Glutamatergic neuron (in vitro differentiated cells): ENCODE measurements around the gene TMEM80. TPM values are rescaled to one million over a fixed set of nuclear protein-coding genes. Genes with fewer than 3 reads are reported as not detected.

Experiments
- DNase-seq: peaks from one replicate; pipeline ENCODE4 v3.0.0; 2022
- H3K27ac Mint-ChIP-seq: one replicate; pipeline ENCODE4 v1.8.0; 2020; ENCODE audit warnings: mild to moderate bottlenecking, mixed read lengths, inconsistent platforms; ENCODE audit not compliant: unreplicated experiment
- H3K27me3 Mint-ChIP-seq: one replicate; pipeline ENCODE4 v1.8.0; 2020; ENCODE audit warnings: mild to moderate bottlenecking, moderate library complexity, mixed read lengths, inconsistent platforms; ENCODE audit not compliant: unreplicated experiment
- H3K36me3 Mint-ChIP-seq: one replicate; pipeline ENCODE4 v1.8.0; 2020; ENCODE audit warnings: mild to moderate bottlenecking, mixed read lengths, inconsistent platforms; ENCODE audit not compliant: unreplicated experiment
- H3K4me1 Mint-ChIP-seq: one replicate; pipeline ENCODE4 v1.8.0; 2020; ENCODE audit warnings: mild to moderate bottlenecking, low read depth, mixed read lengths, inconsistent platforms; ENCODE audit not compliant: unreplicated experiment
- H3K4me3 Mint-ChIP-seq: one replicate; pipeline ENCODE4 v1.8.0; 2020; ENCODE audit warnings: mild to moderate bottlenecking, mixed read lengths, inconsistent platforms; ENCODE audit not compliant: unreplicated experiment
- H3K9me3 Mint-ChIP-seq: one replicate; pipeline ENCODE4 v1.8.0; 2020; ENCODE audit warnings: mild to moderate bottlenecking, moderate library complexity, mixed read lengths, inconsistent platforms; ENCODE audit not compliant: unreplicated experiment
- CTCF ChIP-seq: fragments of 200-600 bp; sonication (generic); IDR thresholded peaks from one replicate; pipeline ENCODE4 v1.5.0; 2021; ENCODE audit not compliant: partially characterized antibody, unreplicated experiment
- total RNA-seq: library from RNA; stranded (reverse); fragmentation: NEBNext Ultra II Directional; extraction: Animal tissue kit (Norgen Biotek cat#: 25700); gene quantifications from one replicate; pipeline ENCODE4 v1.2.1, GENCODE V29; 2021; ENCODE audit not compliant: unreplicated experiment

Gene TMEM80
- total RNA-seq, 1 donor from 2014 or later: 29.7 TPM

- no peaks in the 10 kb centered on the region for H3K4me1 Mint-ChIP-seq
- no peaks in the 10 kb centered on the region for H3K36me3 Mint-ChIP-seq
- peaks cover under 1% of the 10 kb centered on the region for H3K9me3 Mint-ChIP-seq
- TF ChIP-seq CTCF: no peak
- peaks cover under 1% of the 10 kb centered on the region for H3K27me3 Mint-ChIP-seq
- no peak overlapping the region for H3K4me3 Mint-ChIP-seq
- no peak for DNase-seq
- H3K27ac Mint-ChIP-seq: no peak overlapping the region
Observed at GRCh38 chr11:660281-660680, 35.3 kb upstream of the TMEM80 start.

GRCh38 chr11:660681-661444 lies 34.8 kb upstream of the TMEM80 start:
- Mint-ChIP-seq H3K36me3 (no peaks in the 10 kb centered on the region), H3K4me1 (no peaks in the 10 kb centered on the region), H3K4me3 (no peak overlapping the region), H3K9me3 (peaks cover 3% of the 10 kb centered on the region), H3K27me3 (peaks cover 2% of the 10 kb centered on the region), H3K27ac (no peak overlapping the region)
- no peak for TF ChIP-seq CTCF
- no peak for DNase-seq

- H3K36me3 Mint-ChIP-seq: no peaks in the 10 kb centered on the region
- H3K9me3 Mint-ChIP-seq: peaks cover 3% of the 10 kb centered on the region
- H3K4me1 Mint-ChIP-seq: no peaks in the 10 kb centered on the region
- peak; percentile 69 for TF ChIP-seq CTCF
- peak; percentile 66 for DNase-seq
- H3K4me3 Mint-ChIP-seq: no peak overlapping the region
- peak overlapping the region; percentile 8 for H3K27ac Mint-ChIP-seq
- H3K27me3 Mint-ChIP-seq: peaks cover 2% of the 10 kb centered on the region
Observed at GRCh38 chr11:662689-663274, 32.8 kb upstream of the TMEM80 start.

- H3K4me3 Mint-ChIP-seq: no peak overlapping the region
- no peaks in the 10 kb centered on the region for H3K4me1 Mint-ChIP-seq
- TF ChIP-seq CTCF: no peak
- H3K9me3 Mint-ChIP-seq: peaks cover 3% of the 10 kb centered on the region
- H3K36me3 Mint-ChIP-seq: no peaks in the 10 kb centered on the region
- H3K27me3 Mint-ChIP-seq: peaks cover 2% of the 10 kb centered on the region
- no peak for DNase-seq
- no peak overlapping the region for H3K27ac Mint-ChIP-seq
Observed at GRCh38 chr11:665062-665703, 30.4 kb upstream of the TMEM80 start.
